HepG2 (cell line): ENCODE data around the gene CLASP1.

Source experiments
- BCL6 ChIP-seq: IDR thresholded peaks from 2 replicates; pipeline ENCODE4 v1.6.1; 2016; ENCODE audit warnings: missing genetic modification reagents, missing compliant biosample characterization
- MEIS1 ChIP-seq: sonication (generic); formaldehyde crosslinking; IDR thresholded peaks from 2 replicates; pipeline ENCODE4 v1.9.0; 2021; ENCODE audit warnings: mild to moderate bottlenecking, missing genetic modification reagents, moderate library complexity, borderline replicate concordance
- ZNF562 ChIP-seq: sonication (generic); formaldehyde crosslinking; IDR thresholded peaks from 2 replicates; pipeline ENCODE4 v1.8.0; 2022; ENCODE audit warnings: missing genetic modification reagents, borderline replicate concordance

DNA sequence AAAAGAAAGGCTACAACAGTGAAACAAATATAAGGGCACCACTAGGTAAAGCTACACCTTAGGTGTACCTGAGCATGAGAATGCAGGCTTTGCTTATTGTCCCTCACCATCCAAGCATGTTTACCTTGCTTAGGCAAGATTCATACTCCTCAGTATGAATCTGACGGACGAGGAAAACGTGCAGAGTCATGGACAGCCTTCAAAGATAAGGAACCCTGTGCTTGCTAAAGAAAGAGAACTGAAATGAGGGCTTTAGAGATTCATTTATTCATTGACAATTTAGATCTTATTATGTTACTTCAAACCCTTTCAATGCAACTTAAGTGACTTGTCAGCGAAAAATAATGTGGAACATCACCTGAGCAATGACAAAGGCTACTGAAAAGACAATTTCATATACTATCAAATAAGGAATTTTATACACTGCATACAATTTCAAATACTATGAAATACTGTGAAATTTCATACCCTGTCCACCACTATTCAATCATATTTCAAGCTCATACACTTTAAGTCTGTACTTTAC, 21.7 kb downstream of the CLASP1 start:
- TF ChIP-seq BCL6, result no peak
- TF ChIP-seq ZNF562 (CRISPR knock-in tag), result no peak
- no peak for TF ChIP-seq MEIS1
